RWPE2 (cell line): ENCODE measurements around the gene CDK17.
"Not testable (repeated sequence)": the region's sequence is repeated elsewhere in the genome, so short reads cannot be mapped to it uniquely, and the experiment has no call there.

Experiments
- ATAC-seq: fragments of 200-7000 bp; cut with Tn5 transposase; 3 replicates; pipeline ENCODE4 v1.9.1; 2021; ENCODE audit warnings: low read depth
- DNase-seq: peaks from one replicate; pipeline ENCODE4 v3.0.0-alpha.2; 2020; ENCODE audit warnings: low spot score
- H3K27ac ChIP-seq: fragments of 450-650 bp; 2 replicates; pipeline ENCODE4 v1.5.1; 2017; ENCODE audit warnings: mild to moderate bottlenecking; ENCODE audit not compliant: poor library complexity, severe bottlenecking
- H3K27me3 ChIP-seq: fragments of 250-450 bp; sonication (Bioruptor Pico); 2 replicates; pipeline ENCODE4 v1.5.1; 2021; ENCODE audit warnings: mild to moderate bottlenecking, moderate library complexity; ENCODE audit not compliant: insufficient read depth, poor library complexity, severe bottlenecking
- H3K36me3 ChIP-seq: fragments of 250-450 bp; sonication (Bioruptor Pico); 2 replicates; pipeline ENCODE4 v1.5.1; 2020; ENCODE audit warnings: low read depth, mild to moderate bottlenecking, moderate library complexity
- H3K4me1 ChIP-seq: fragments of 250-450 bp; sonication (Bioruptor Pico); 2 replicates; pipeline ENCODE4 v1.5.1; 2021; ENCODE audit warnings: mild to moderate bottlenecking, moderate library complexity; ENCODE audit not compliant: insufficient read depth, poor library complexity, severe bottlenecking
- H3K4me3 ChIP-seq: fragments of 250-450 bp; sonication (Bioruptor Pico); 2 replicates; pipeline ENCODE4 v1.5.1; 2021; ENCODE audit warnings: mild to moderate bottlenecking, moderate library complexity; ENCODE audit not compliant: severe bottlenecking
- H3K9me3 ChIP-seq: fragments of 250-450 bp; sonication (Bioruptor Pico); 2 replicates; pipeline ENCODE4 v1.5.1; 2021; ENCODE audit warnings: mild to moderate bottlenecking, moderate library complexity; ENCODE audit not compliant: severe bottlenecking
- CTCF ChIP-seq: fragments of 450-650 bp; IDR thresholded peaks from one replicate; pipeline ENCODE4 v1.5.1; 2017; ENCODE audit warnings: mild to moderate bottlenecking, moderate library complexity; ENCODE audit not compliant: poor library complexity, severe bottlenecking

Gene CDK17

GRCh38 chr12:96404696-96405095 is 4.5 kb upstream of the CDK17 start:
- no peaks in the 10 kb centered on the region for H3K36me3 ChIP-seq
- TF ChIP-seq CTCF, result no peak
- H3K9me3 ChIP-seq, result no peaks in the 10 kb centered on the region
- H3K27me3 ChIP-seq, result no peaks in the 10 kb centered on the region
- H3K4me3 ChIP-seq, result no peak overlapping the region
- H3K4me1 ChIP-seq, result peaks cover 7% of the 10 kb centered on the region
- DNase-seq (no peak), ATAC-seq (no peak)
- H3K27ac ChIP-seq, result no peak overlapping the region

- Histone ChIP-seq H3K36me3 (no peaks in the 10 kb centered on the region), H3K9me3 (no peaks in the 10 kb centered on the region), H3K4me3 (no peak overlapping the region), H3K4me1 (peaks cover 7% of the 10 kb centered on the region), H3K27ac (no peak overlapping the region), H3K27me3 (no peaks in the 10 kb centered on the region)
- no peak for TF ChIP-seq CTCF
- DNase-seq, result no peak
- no peak for ATAC-seq
Observed at GRCh38 chr12:96403870-96404269, 3.6 kb upstream of the CDK17 start.

- not testable (repeated sequence) for H3K9me3 ChIP-seq, H3K4me3 ChIP-seq, ATAC-seq, H3K27me3 ChIP-seq, H3K36me3 ChIP-seq, H3K27ac ChIP-seq, DNase-seq
- peaks cover 11% of the 10 kb centered on the region for H3K4me1 ChIP-seq
Observed at GRCh38 chr12:96402522-96402921, 2.3 kb upstream of the CDK17 start.

- Histone ChIP-seq H3K27me3 (no peaks in the 10 kb centered on the region), H3K4me1 (peaks cover 15% of the 10 kb centered on the region), H3K9me3 (no peaks in the 10 kb centered on the region), H3K36me3 (no peaks in the 10 kb centered on the region), H3K27ac (peak overlapping the region; percentile 94), H3K4me3 (no peak overlapping the region)
- DNase-seq, result no peak
- ATAC-seq, result no peak
- TF ChIP-seq CTCF, result no peak
Observed at GRCh38 chr12:96402061-96402460, 1.8 kb upstream of the CDK17 start.

- peak; percentile 22 for ATAC-seq
- H3K27me3 ChIP-seq, result no peaks in the 10 kb centered on the region
- H3K4me1 ChIP-seq, result peaks cover 23% of the 10 kb centered on the region
- no peaks in the 10 kb centered on the region for H3K9me3 ChIP-seq
- H3K36me3 ChIP-seq, result no peaks in the 10 kb centered on the region
- H3K27ac ChIP-seq, result peak overlapping the region; percentile 94
- peak; percentile 17 for TF ChIP-seq CTCF
- H3K4me3 ChIP-seq, result peak overlapping the region; percentile 92
- DNase-seq, result no peak
Observed at GRCh38 chr12:96401076-96401871, 1.0 kb upstream of the CDK17 start.
